ENCODE results near the gene STX17. TPM values are rescaled to one million over a fixed set of nuclear protein-coding genes. Genes with fewer than 3 reads are reported as not detected.

STX17 gene
- total RNA-seq, 4 donors from 2014 or later = 42.4 to 52.3 (median 47.3) TPM

DNA sequence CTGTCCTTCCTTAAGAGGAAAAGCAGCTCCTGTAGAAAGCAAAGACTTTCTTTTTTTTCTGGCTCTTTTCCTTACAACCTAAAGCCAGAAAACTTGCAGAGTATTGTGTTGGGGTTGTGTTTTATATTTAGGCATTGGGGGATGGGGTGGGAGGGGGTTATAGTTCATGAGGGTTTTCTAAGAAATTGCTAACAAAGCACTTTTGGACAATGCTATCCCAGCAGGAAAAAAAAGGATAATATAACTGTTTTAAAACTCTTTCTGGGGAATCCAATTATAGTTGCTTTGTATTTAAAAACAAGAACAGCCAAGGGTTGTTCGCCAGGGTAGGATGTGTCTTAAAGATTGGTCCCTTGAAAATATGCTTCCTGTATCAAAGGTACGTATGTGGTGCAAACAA is 42.5 kb upstream of the STX17 start:
- peaks cover 0 to 9% of the 10 kb centered on the region in 2 donors for H3K36me3 ChIP-seq
- WGBS, 2 donors (ENCODE audit: low coverage in 1 of 2) = 87 to 93% methylated on average over 2 of the region's 2 CpGs
- H3K9me3 ChIP-seq = no peaks in the 10 kb centered on the region
- no peak for TF ChIP-seq EP300 (IDR thresholded peaks at IDR 0.05)
- TF ChIP-seq POLR2A (IDR thresholded peaks at IDR 0.05) = no peak
- TF ChIP-seq CTCF (IDR thresholded peaks at IDR 0.05) = no peak
- TF ChIP-seq POLR2AphosphoS5 (IDR thresholded peaks at IDR 0.05) = no peak
- no peak overlapping the region for H3K4me3 ChIP-seq
- H3K27ac ChIP-seq = no peak overlapping the region
- no peaks in the 10 kb centered on the region for H3K27me3 ChIP-seq
- no peak for ATAC-seq
- no peaks in the 10 kb centered on the region for H3K4me1 ChIP-seq

GRCh38 chr9:99866398-99866797 is 40.1 kb upstream of the STX17 start:
- no peak overlapping the region for H3K4me3 ChIP-seq
- WGBS, 2 donors (ENCODE audit: low coverage in 1 of 2) = 71 to 83% methylated on average over 1 to 2 of the region's 2 CpGs
- H3K27ac ChIP-seq = no peak overlapping the region
- ATAC-seq = no peak
- H3K4me1 ChIP-seq = no peaks in the 10 kb centered on the region
- H3K9me3 ChIP-seq = no peaks in the 10 kb centered on the region
- H3K27me3 ChIP-seq = no peaks in the 10 kb centered on the region
- TF ChIP-seq POLR2AphosphoS5 (IDR thresholded peaks at IDR 0.05) (no peak), POLR2A (IDR thresholded peaks at IDR 0.05) (no peak)
- peaks cover 0 to 9% of the 10 kb centered on the region in 2 donors for H3K36me3 ChIP-seq

DNA sequence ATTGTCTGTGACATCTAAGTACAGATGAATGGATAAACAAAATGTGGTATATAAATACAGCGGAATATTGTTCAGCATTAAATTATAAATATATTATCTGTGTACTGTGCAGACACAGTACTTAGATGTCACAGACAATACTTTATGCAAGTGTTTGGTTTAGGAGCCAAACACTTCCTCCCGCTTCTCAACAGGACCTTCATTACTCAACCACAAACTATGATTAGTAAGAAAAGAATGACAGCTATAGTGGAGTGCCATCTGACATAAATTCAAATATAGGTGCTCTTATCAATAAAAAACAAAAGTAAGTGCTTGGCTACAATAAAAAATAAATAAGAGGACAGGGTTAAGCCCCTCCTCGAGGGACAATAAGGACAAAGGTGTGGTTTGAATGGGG is 38.9 kb upstream of the STX17 start:
- TF ChIP-seq CTCF (IDR thresholded peaks at IDR 0.05) (no peak), POLR2A (IDR thresholded peaks at IDR 0.05) (no peak), POLR2AphosphoS5 (IDR thresholded peaks at IDR 0.05) (no peak), EP300 (IDR thresholded peaks at IDR 0.05) (no peak)
- no peaks in the 10 kb centered on the region for H3K9me3 ChIP-seq

DNA sequence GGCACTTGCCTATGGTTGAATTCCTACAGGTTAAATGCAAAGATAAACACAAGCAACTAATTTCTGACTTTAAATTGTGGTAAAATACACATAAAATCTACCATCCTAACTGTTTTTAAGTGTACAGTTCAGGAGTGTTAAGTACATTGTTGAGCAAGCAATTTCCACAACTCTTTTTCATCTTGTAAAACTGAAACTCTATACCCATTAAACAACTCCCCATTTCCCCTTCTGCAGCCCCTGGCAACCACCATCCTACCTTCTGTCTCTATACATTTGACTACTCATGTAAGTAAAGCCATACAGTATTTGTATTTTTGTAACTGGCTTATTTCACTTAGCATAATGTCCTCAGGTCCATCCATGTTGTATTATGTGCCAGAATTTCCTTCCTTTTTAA is 38.5 kb upstream of the STX17 start:
- Histone ChIP-seq H3K27ac (no peak overlapping the region), H3K36me3 (peaks cover 0 to 9% of the 10 kb centered on the region in 2 donors), H3K4me1 (no peaks in the 10 kb centered on the region), H3K9me3 (no peaks in the 10 kb centered on the region), H3K27me3 (no peaks in the 10 kb centered on the region), H3K4me3 (no peak overlapping the region)
- ATAC-seq = no peak
- TF ChIP-seq POLR2A (IDR thresholded peaks at IDR 0.05) (no peak), CTCF (IDR thresholded peaks at IDR 0.05) (no peak), EP300 (IDR thresholded peaks at IDR 0.05) (no peak), POLR2AphosphoS5 (IDR thresholded peaks at IDR 0.05) (no peak)

More for the DNA sequence above, 38.9 kb upstream of the STX17 start:
- no peak overlapping the region for H3K4me3 ChIP-seq
- peaks cover 0 to 9% of the 10 kb centered on the region in 2 donors for H3K36me3 ChIP-seq
- no peak overlapping the region for H3K27ac ChIP-seq
- no peak for ATAC-seq
- H3K27me3 ChIP-seq = no peaks in the 10 kb centered on the region
- WGBS, 2 donors (ENCODE audit: low coverage in 1 of 2) = 60 to 65% methylated on average over 2 to 3 of the region's 3 CpGs
- H3K4me1 ChIP-seq = no peaks in the 10 kb centered on the region

GRCh38 chr9:99868845-99869244 is 37.6 kb upstream of the STX17 start:
- Histone ChIP-seq H3K4me3 (no peak overlapping the region), H3K9me3 (no peaks in the 10 kb centered on the region), H3K4me1 (no peaks in the 10 kb centered on the region), H3K27ac (no peak overlapping the region), H3K27me3 (no peaks in the 10 kb centered on the region), H3K36me3 (peaks cover 0 to 2% of the 10 kb centered on the region in 2 donors)
- no peak for ATAC-seq
- TF ChIP-seq POLR2AphosphoS5 (IDR thresholded peaks at IDR 0.05) (no peak), EP300 (IDR thresholded peaks at IDR 0.05) (no peak), POLR2A (IDR thresholded peaks at IDR 0.05) (no peak)
- 88 to 96% methylated on average over 2 of the region's 2 CpGs for WGBS, 2 donors (ENCODE audit: low coverage in 1 of 2)

DNA sequence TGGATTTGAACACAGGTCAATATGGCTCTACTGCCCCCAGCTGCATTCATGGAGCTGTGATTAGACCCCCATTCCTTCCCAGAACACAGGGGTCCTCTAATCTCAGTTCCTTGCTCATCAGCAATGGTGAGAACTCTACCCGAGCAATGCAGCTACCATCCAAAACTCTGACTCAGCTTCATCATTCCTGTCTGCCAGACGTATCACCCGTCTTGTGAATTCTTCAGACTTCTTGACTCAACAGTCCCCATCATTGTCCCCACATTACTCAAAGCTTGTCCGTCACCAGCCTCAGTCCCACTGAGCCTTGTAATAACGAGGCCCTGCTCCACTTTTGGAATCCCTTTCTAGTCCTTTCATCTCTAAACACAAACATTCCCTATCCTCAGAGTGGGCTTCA is 36.3 kb upstream of the STX17 start:
- no peak for TF ChIP-seq POLR2AphosphoS5 (IDR thresholded peaks at IDR 0.05)
- Histone ChIP-seq H3K27ac (no peak overlapping the region), H3K27me3 (no peaks in the 10 kb centered on the region), H3K4me3 (no peak overlapping the region), H3K9me3 (no peaks in the 10 kb centered on the region), H3K36me3 (no peaks in the 10 kb centered on the region), H3K4me1 (no peaks in the 10 kb centered on the region)
- ATAC-seq = no peak
- 69 to 77% methylated on average over 5 of the region's 5 CpGs for WGBS, 2 donors (ENCODE audit: low coverage in 1 of 2)

Data from gastroesophageal sphincter (tissue), 4 donors.